Mammary epithelial cell (primary cell): Measurements from ENCODE around the gene LONRF2.

Experiments used
- EZH2 ChIP-seq: IDR thresholded peaks from 2 replicates; pipeline ENCODE4 v1.6.1; 2012; ENCODE audit warnings: low read length, inconsistent platforms, borderline replicate concordance
- TF ChIP-seq, protein P1 (sequence below), 2 donors: IDR thresholded peaks in 1 of 2; conservative IDR thresholded peaks in 1 of 2; 2 replicates each; pipeline ENCODE4 v1.5.1; 2011 to 2012; ENCODE audit warnings: inconsistent platforms in 2 of 2, low read length in 2 of 2, mild to moderate bottlenecking in 2 of 2, control low read depth in 1 of 2, low read depth in 1 of 2; ENCODE audit not compliant: insufficient read depth in 1 of 2; ENCODE audit errors: extremely low read depth in 1 of 2

DNA sequence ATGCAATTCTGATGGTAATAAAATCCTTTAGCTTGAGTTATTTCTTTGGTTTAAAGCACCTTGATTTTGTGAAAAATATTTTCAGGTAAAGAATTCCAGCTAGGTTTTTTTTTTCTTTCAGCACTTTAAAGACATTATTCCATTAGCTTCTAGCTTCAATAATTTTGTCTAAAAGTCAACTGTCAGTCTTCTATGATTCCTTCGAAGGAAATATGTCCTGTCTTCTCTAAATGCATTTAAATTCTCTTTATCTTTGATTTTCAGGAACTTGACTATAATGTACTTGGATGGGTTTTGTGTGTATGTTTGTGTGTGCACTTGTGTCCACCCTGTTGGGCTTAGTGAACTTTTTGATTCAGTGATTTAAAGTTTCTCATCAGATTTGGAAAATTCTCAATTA lies 4.7 kb downstream of the LONRF2 start:
- no peak for TF ChIP-seq EZH2
- TF ChIP-seq, protein P1, sequence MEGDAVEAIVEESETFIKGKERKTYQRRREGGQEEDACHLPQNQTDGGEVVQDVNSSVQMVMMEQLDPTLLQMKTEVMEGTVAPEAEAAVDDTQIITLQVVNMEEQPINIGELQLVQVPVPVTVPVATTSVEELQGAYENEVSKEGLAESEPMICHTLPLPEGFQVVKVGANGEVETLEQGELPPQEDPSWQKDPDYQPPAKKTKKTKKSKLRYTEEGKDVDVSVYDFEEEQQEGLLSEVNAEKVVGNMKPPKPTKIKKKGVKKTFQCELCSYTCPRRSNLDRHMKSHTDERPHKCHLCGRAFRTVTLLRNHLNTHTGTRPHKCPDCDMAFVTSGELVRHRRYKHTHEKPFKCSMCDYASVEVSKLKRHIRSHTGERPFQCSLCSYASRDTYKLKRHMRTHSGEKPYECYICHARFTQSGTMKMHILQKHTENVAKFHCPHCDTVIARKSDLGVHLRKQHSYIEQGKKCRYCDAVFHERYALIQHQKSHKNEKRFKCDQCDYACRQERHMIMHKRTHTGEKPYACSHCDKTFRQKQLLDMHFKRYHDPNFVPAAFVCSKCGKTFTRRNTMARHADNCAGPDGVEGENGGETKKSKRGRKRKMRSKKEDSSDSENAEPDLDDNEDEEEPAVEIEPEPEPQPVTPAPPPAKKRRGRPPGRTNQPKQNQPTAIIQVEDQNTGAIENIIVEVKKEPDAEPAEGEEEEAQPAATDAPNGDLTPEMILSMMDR (conservative IDR thresholded peaks at IDR 0.05 in 1 of 2, IDR thresholded peaks at IDR 0.05 in 1 of 2; ENCODE audit: extremely low read depth in 1 of 2, insufficient read depth in 1 of 2, low read depth in 1 of 2, low read length in 2 of 2): no peak
